GM13977 (cell line): ENCODE measurements around the gene LCMT1.
A peak's percentile ranks its signal among the peaks of the same experiment; 100 is the strongest.

ENCODE experiments used
- DNase-seq: peaks from one replicate; pipeline ENCODE4 v3.0.0; 2012; ENCODE audit warnings: low spot score
- in situ Hi-C: fragments of 300-500 bp; cut with MboI; formaldehyde crosslinking; loops from one replicate; pipeline ENCODE4 v1.12.0; 2022; ENCODE audit warnings: low sequenced_read_pairs, low pct_unique_long_range_greater_than_20kb, mixed read lengths, inconsistent platforms; ENCODE audit not compliant: unreplicated experiment
- TF ChIP-seq, protein P1 (sequence below): IDR thresholded peaks from 2 replicates; pipeline ENCODE4 v1.5.1; 2012; ENCODE audit warnings: mild to moderate bottlenecking, control low read depth; ENCODE audit not compliant: insufficient read depth; ENCODE audit errors: extremely low read depth, missing control alignments

Gene LCMT1

DNA sequence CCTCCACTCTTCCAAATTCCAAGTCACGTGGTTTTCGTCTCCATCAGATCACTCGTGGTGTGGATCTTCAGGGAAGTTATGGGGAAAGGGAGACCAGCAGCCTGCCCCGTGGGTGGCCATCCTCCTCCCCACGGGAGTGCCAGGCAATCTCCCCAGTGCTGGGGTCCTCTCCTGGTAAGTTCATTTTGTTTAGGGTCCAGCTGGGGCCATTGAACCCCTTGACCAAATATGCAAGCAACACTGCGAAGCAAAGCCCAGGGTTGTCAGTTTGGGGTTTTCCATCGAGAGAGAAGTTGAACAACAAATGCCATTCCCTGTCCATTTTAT, 4.1 kb upstream of the LCMT1 start:
- in situ Hi-C loops: no loop called here
- no peak for DNase-seq
- TF ChIP-seq, protein P1, sequence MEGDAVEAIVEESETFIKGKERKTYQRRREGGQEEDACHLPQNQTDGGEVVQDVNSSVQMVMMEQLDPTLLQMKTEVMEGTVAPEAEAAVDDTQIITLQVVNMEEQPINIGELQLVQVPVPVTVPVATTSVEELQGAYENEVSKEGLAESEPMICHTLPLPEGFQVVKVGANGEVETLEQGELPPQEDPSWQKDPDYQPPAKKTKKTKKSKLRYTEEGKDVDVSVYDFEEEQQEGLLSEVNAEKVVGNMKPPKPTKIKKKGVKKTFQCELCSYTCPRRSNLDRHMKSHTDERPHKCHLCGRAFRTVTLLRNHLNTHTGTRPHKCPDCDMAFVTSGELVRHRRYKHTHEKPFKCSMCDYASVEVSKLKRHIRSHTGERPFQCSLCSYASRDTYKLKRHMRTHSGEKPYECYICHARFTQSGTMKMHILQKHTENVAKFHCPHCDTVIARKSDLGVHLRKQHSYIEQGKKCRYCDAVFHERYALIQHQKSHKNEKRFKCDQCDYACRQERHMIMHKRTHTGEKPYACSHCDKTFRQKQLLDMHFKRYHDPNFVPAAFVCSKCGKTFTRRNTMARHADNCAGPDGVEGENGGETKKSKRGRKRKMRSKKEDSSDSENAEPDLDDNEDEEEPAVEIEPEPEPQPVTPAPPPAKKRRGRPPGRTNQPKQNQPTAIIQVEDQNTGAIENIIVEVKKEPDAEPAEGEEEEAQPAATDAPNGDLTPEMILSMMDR: no peak

DNA sequence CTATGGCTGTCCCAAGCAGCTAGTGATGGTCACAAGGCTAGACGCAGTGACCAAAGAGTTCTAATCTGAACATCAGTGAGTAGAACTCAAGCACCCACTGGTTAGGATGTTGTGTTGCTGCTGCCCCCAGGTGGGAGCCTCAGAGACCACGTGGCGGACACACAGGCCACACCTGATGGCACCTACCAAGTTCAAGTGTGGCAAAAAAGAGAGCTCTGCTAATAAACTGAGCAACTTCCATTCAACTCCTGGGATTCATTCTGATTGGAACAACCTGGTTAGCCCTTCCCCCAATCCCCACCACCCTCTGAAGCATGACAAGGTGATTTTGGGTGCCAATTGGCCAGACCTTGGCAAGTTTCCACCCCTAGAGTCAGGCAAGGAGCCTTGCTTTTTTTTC, 3.5 kb upstream of the LCMT1 start:
- DNase-seq: peak; percentile 43
- TF ChIP-seq, protein P1: peak; percentile 22
- in situ Hi-C loops: no loop called here

DNA sequence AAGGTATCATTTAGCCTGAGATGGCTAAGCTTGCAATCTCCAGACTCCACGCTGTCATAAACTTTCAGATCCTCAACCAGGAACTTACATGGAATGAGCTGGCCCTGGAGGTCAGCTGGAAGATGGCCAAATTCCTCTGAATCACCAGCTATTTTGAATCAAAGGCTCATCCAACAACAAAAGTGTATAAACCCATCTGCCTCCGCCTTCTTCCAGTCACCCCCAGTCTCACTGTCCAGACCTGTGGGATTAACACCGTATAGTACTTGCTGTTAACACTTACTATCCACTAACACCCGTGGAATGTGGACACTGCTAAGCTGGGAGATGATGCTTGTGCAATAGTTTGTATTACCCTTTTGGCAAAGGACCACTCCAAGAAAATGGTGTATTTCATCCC, 1.9 kb upstream of the LCMT1 start:
- TF ChIP-seq, protein P1: no peak
- in situ Hi-C loops: no loop called here
- no peak for DNase-seq

DNA sequence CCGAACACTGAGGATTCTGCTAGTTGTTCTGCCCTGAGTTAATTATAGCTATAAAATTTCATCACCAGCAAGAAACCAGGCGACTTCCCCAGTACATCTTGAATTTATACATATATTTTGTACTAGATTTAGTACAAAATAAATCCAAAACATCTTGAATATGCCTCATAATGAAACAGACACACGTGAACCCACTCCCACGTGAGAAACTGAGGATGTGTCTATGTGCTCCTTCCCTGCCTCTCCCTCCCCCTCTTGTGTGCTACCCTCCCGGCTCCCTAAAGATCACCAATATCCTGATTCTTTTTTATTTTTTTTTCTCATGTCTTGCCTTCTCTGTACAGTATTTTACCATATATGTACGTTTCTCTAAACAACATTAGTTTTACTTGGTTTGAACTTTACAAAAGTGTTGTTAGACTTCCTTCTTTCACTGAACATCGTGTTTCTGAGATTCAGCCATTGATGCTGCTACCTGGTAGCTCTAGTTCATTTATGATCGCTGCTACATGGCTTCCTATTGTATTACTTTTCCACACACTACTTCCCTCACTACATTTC, 1.1 kb upstream of the LCMT1 start:
- DNase-seq: no peak
- in situ Hi-C loops: no loop called here
- TF ChIP-seq, protein P1: no peak

DNA sequence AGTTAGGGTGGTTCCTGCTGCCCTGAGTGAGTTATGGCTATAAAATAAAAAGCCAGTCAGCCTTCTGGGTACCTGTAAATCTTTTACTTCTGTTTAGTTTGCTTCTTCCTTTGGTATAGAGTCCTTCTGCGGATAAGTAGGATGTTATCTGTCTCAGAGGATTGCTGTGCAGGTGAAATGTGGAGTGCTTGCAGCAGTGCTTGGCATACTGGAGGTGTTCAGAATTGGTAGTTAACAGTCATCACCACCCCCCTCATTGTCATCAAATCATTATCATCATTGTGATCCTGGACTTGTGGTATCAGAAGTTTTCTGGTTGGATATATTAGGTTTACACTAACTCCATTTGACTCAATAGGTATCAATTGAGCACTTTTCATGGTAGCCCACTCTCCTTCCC, 2.6 kb downstream of the LCMT1 start:
- in situ Hi-C loops: no loop called here
- no peak for DNase-seq
- TF ChIP-seq, protein P1: no peak

DNA sequence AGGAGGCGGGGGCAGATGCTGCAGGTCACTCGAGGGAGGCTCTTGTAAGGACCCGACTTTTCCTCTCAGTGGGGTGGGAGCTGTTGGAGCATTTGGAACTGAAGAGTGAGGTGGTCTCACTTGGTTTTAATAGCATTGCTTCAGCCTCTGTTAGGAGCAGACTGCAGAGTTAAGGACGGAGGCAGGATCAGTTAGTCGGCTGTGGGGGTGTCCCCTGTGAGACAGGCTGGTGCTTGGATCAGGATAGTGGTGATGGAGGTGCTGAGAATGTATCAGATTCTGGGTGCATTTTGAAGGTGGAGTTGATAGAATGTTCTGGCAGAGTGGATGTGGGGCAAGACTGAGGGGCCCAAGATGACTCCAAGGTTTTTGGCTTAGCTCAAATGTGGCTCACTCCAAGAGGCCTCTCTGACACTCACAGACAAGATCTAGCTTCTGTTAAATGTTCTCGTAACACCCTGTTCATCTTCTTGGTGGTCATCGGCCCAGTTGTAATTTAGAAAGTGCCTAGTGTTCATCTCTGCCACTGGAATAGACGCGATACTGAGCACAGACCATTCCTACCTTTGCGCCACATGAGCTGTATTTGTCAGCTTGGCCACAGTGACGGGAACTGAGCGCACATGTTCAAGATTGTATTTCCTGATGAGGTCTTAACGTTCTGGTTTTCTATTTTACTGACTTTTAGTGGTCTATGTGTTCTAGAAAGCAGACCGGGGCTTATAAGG, 7.5 kb downstream of the LCMT1 start:
- TF ChIP-seq, protein P1: no peak
- in situ Hi-C loops: no loop called here
- no peak for DNase-seq
